GM19193 (cell line): ENCODE data around the gene DDX41.
A peak's percentile ranks its signal among the peaks of the same experiment; 100 is the strongest.

ENCODE experiments used
- POLR2A ChIP-seq: IDR thresholded peaks from 4 replicates; pipeline ENCODE4 v1.6.1; 2011; ENCODE audit not compliant: insufficient read depth, insufficient read length; ENCODE audit errors: extremely low read depth

DDX41 gene

GRCh38 chr5:177509381-177509951 lies 7.3 kb downstream of the DDX41 start, which contains the start of gene DOK3:
Gene DOK3 (minus strand): TSS chr5:177509826. CDS start chr5:177509540, 286 bp downstream.
- no peak for TF ChIP-seq POLR2A

DNA sequence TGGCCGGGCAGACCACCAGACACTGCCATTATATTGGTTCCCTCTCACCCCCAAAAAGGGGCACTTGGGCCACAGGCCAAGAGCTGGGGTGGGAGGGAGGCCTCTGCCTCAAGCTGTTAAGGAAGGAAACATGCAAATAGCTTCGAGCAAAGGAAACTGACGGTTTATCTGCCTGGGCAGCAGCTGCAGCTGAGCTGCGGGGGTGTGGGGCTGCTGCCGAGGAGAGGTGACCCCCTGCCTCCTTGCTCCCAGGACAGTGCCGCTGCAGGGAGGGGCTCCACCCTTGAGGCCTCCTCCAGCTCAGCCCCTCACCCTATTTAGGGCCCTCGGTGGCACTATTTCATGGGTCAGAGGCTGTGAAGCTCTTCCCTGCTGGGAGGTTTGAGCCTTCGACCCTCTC lies 7.9 kb downstream of the DDX41 start:
- peak; percentile 76 for TF ChIP-seq POLR2A

DNA sequence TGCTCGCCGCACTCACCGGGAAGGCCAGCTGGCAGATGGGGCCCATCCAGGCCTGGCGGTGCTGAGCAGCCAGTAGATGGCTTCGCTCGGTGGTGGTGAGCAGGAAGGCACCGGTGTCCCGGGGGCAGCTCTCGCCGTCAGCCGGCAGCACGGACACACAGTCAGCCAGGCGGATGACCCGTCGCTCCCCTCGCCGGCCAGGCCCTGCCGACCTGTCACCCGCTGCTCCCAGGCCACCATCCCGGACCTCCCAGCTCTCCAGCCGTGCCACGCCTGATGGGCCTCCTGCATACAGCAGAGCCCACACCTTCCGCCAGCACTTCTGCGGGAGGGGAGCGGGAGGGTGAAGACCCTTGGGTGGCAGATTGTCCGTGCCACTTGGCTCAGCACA lies 8.5 kb downstream of the DDX41 start:
- no peak for TF ChIP-seq POLR2A

DNA sequence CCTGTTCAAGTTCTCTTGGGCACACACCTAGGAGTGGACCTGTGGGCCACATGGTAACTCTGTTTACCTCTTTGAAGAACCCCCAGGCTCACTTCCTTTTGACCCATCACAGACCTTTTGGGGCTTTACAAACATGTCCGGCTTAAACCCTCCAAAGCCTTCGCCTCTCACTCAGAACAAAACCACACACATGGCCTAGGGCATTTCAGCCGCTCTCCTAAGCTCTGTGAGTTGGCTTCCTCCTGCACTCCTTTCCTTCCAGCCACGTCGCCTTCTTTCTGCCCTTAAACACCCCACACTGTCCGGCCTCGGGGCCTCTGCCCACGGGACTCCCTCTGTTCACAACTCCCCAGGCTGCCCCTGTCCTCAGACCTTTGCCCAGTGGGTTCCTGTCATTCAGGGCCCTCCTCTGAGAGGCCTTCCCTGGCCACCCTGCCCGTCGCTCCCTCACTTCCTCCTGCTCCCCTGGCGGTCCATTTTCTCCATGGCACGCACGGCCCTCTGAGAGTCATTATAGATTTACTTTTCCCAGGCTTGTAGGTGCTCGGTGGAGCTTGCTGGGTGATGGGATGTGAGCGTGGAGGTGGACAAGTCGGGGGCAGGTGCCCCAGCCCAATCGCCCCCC lies 9.1 kb downstream of the DDX41 start:
- no peak for TF ChIP-seq POLR2A

DNA sequence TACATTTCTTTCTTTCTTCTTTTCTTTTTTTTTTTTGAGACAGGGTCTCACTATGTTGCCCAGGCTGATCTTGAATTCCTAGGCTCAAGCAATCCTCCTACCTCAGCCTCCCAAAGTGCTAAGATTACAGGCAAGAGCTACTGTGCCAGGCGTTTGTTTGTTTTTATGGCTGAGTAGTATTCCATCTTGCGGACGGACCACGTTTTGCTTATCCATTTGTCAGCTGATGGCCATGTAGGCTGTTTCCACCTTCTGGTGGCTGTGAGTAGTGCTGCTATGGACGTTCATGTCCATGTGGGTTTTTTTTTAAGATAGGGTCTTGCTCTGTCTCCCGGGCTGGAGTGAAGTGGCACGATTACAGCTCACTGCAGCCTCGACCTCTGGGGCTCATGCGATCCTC lies 9.6 kb downstream of the DDX41 start:
- TF ChIP-seq POLR2A = no peak

DNA sequence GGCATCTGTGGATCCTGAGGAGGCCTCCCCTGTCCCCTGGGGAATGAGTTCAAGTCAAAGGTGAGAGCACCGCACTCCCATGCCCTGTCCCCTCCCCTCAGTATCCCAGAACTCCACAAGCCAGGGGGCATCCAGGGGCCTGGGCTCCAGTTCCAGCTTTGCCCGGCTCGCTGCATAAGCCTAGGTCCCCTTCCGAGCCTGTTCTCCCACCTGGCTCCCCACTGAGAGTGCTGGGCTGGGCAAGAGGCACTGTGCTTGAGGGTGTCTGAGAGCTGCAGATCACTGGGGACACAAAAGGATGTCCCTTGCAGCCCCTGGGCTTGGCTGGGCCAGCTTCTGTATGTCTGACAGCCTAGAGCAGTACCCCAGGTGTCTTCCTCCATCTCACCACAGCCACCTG lies 11.7 kb downstream of the DDX41 start:
- TF ChIP-seq POLR2A = no peak

- no peak for TF ChIP-seq POLR2A
Measured at GRCh38 chr5:177504086-177505056, 12.4 kb downstream of the DDX41 start.

DNA sequence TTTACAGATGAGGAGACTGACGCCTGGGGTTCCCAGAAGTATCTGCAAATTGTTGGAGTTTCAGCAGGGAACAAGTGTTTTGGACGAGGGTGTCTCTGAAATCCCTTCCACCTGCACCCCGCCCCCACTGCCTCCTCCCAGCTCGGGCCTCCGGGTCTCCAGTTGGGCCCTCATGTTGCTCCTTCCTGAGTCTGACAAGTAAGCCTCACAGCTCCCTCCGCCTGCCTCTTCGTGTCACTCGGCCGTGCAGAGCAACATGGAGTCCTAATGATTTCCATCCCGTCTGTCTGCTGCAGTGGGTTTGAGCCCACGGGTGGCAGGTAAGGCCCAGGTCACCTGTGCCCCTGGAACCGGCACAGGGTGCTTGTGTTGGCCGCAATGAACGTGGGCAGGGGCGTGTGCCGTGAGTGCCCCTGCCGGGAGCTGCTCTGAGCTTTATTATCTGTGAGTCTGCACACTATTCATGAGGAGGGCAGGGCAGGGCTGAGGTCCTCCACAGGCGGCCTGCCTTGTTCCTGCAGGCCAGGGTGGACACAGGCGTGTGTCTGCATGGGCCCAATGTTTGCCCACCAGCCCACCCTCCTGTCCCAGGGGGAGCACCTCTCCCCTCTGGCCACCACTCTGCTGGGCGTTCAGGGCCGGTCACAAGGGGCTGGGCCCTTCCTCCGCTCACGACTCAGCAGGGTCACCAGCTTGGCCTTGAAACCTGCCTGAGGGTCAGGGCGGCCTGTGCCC lies 13.2 kb downstream of the DDX41 start:
- TF ChIP-seq POLR2A = no peak

DNA sequence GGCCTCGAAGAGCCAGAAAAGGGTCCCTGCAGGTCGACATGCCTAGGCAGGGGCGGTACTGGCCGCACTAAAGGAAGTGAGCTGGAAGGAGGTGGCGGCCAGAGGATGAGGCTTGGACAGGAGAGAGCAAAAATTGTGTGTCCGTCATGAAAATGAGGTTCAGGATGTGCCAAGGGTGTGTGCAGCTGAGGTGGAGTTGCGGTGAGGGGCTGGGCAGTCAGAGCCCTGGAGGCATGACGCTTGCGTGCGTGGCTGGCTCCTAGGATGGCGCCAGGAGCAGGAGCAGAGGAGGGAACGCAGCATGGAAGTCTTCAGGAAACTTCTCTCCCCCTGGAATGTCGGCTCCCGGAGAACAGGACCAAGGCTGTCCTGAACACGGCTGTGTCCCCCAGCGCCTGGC lies 13.9 kb downstream of the DDX41 start:
- peak; percentile 19 for TF ChIP-seq POLR2A

- TF ChIP-seq POLR2A = no peak
Measured at GRCh38 chr5:177501874-177502678, 14.7 kb downstream of the DDX41 start.

- TF ChIP-seq POLR2A = peak; percentile 41
Measured at GRCh38 chr5:177500685-177501522, 15.9 kb downstream of the DDX41 start.

DNA sequence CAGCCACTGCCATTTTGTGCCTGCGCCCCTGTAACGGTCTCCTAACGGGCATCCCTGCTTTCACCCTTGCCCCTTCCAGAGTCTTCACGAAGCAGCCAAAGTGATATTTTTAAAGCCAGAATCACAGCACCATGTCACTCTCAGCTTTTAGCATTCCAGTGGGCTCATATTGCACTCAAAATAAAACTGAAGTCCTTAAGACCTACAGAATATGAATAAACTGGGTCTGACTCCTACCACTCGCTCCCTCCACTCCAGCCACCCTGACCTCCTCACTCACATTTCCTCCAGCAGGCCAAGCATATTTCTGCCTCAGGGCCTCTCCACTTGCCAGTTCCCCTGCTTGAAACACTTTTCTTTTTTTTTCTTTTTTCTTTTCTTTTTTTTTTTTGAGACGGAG lies 16.9 kb downstream of the DDX41 start:
- no peak for TF ChIP-seq POLR2A
